Measurements from ENCODE around the gene PKHD1. TPM values are rescaled to one million over a fixed set of nuclear protein-coding genes. Genes with fewer than 3 reads are reported as not detected.

The PKHD1 gene
- total RNA-seq, 1 experiment from 2014 or later, result not detected

DNA sequence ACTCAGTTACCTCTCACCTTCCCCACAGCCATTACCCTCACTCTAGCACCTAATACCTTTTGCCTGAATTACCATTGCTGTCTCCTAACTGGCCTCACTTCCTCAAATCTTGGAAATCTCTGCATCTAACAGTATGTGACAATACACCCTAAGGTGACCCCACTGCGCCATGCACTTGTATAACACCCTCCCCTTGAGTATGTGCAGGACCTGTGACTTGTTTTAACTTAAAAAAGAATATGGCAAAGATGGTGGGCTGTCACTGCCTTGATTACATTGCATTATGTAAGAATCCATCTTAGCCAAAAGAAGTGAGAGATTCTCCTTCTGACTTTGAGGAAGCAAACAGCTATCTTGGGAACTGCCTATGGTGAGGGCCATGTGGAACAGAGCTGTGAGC lies 29.9 kb upstream of the PKHD1 start:
- no peak overlapping the region for H3K27ac ChIP-seq (ENCODE audit: low read length)
- no peaks in the 10 kb centered on the region for H3K9me3 ChIP-seq (ENCODE audit: control insufficient read depth, insufficient read depth, low read depth, low read length)
- H3K27me3 ChIP-seq (ENCODE audit: control insufficient read depth, insufficient read depth, low read length), result no peaks in the 10 kb centered on the region
- in situ Hi-C loops (cut with HindIII; ENCODE audit: low pct_unique_long_range_greater_than_20kb, low sequenced_read_pairs) (no loop called here), intact Hi-C loops (cut with micrococcal nuclease; ENCODE audit: unreplicated experiment) (no loop called here)
- no peaks in the 10 kb centered on the region for H3K4me1 ChIP-seq (ENCODE audit: control insufficient read depth, insufficient read depth, low read length)
- DNase-seq (ENCODE audit: low read depth, low spot score), result no peak
- ATAC-seq, result no peak
- BruUV-seq (replicated peaks), result no TSS peak
- ChIA-PET POLR2A (no interaction called here), CTCF (no interaction called here)
- no peaks in the 10 kb centered on the region for H3K36me3 ChIP-seq (ENCODE audit: control insufficient read depth, insufficient read depth, low read length)
- TF ChIP-seq TCF7L2 (IDR thresholded peaks at IDR 0.05; ENCODE audit: low read depth, low read length) (no peak), POLR2AphosphoS5 (IDR thresholded peaks at IDR 0.05; ENCODE audit: low read depth, low read length) (no peak), SIN3A (IDR thresholded peaks at IDR 0.05; ENCODE audit: borderline replicate concordance, insufficient read depth, low read depth, low read length) (no peak)
- TF ChIP-seq, protein P1, sequence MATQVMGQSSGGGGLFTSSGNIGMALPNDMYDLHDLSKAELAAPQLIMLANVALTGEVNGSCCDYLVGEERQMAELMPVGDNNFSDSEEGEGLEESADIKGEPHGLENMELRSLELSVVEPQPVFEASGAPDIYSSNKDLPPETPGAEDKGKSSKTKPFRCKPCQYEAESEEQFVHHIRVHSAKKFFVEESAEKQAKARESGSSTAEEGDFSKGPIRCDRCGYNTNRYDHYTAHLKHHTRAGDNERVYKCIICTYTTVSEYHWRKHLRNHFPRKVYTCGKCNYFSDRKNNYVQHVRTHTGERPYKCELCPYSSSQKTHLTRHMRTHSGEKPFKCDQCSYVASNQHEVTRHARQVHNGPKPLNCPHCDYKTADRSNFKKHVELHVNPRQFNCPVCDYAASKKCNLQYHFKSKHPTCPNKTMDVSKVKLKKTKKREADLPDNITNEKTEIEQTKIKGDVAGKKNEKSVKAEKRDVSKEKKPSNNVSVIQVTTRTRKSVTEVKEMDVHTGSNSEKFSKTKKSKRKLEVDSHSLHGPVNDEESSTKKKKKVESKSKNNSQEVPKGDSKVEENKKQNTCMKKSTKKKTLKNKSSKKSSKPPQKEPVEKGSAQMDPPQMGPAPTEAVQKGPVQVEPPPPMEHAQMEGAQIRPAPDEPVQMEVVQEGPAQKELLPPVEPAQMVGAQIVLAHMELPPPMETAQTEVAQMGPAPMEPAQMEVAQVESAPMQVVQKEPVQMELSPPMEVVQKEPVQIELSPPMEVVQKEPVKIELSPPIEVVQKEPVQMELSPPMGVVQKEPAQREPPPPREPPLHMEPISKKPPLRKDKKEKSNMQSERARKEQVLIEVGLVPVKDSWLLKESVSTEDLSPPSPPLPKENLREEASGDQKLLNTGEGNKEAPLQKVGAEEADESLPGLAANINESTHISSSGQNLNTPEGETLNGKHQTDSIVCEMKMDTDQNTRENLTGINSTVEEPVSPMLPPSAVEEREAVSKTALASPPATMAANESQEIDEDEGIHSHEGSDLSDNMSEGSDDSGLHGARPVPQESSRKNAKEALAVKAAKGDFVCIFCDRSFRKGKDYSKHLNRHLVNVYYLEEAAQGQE (IDR thresholded peaks at IDR 0.05; ENCODE audit: insufficient read depth in 1 of 2, low read depth in 2 of 2, low read length in 1 of 2), result no peak
- TF ChIP-seq, protein P2, sequence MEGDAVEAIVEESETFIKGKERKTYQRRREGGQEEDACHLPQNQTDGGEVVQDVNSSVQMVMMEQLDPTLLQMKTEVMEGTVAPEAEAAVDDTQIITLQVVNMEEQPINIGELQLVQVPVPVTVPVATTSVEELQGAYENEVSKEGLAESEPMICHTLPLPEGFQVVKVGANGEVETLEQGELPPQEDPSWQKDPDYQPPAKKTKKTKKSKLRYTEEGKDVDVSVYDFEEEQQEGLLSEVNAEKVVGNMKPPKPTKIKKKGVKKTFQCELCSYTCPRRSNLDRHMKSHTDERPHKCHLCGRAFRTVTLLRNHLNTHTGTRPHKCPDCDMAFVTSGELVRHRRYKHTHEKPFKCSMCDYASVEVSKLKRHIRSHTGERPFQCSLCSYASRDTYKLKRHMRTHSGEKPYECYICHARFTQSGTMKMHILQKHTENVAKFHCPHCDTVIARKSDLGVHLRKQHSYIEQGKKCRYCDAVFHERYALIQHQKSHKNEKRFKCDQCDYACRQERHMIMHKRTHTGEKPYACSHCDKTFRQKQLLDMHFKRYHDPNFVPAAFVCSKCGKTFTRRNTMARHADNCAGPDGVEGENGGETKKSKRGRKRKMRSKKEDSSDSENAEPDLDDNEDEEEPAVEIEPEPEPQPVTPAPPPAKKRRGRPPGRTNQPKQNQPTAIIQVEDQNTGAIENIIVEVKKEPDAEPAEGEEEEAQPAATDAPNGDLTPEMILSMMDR (IDR thresholded peaks at IDR 0.05), result no peak
- no peak overlapping the region for H3K4me3 ChIP-seq (ENCODE audit: low read depth in 2 of 2, low read length in 2 of 2)

DNA sequence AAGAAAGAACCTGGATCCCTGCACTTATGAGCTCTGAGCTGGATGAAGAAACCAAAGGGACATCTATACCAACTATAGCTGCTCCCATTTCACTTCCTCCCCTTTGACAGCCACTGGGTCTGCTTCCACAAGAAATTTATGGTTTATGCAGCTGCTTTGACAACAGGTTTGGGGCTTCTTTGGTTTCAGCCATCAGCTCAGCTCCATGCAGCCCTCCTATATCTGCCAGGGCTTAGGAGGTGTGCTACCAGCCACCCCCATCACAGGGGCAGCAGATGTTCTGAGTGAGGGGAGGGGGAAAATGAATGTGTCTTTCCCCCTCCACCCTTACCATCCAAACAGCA lies 29.2 kb upstream of the PKHD1 start:
- H3K9me3 ChIP-seq (ENCODE audit: control insufficient read depth, insufficient read depth, low read depth, low read length), result no peaks in the 10 kb centered on the region
- no peak for DNase-seq (ENCODE audit: low read depth, low spot score)
- intact Hi-C loops (cut with micrococcal nuclease; ENCODE audit: unreplicated experiment) (no loop called here), in situ Hi-C loops (cut with HindIII; ENCODE audit: low pct_unique_long_range_greater_than_20kb, low sequenced_read_pairs) (no loop called here)
- H3K27me3 ChIP-seq (ENCODE audit: control insufficient read depth, insufficient read depth, low read length), result no peaks in the 10 kb centered on the region
- no peak overlapping the region for H3K27ac ChIP-seq (ENCODE audit: low read length)
- H3K4me1 ChIP-seq (ENCODE audit: control insufficient read depth, insufficient read depth, low read length), result no peaks in the 10 kb centered on the region
- BruUV-seq (replicated peaks), result no TSS peak
- ATAC-seq, result no peak
- no peak overlapping the region for H3K4me3 ChIP-seq (ENCODE audit: low read depth in 2 of 2, low read length in 2 of 2)
- no peak for TF ChIP-seq TCF7L2 (IDR thresholded peaks at IDR 0.05; ENCODE audit: low read depth, low read length)
- TF ChIP-seq SIN3A (IDR thresholded peaks at IDR 0.05; ENCODE audit: borderline replicate concordance, insufficient read depth, low read depth, low read length), result no peak
- TF ChIP-seq, protein P1 (IDR thresholded peaks at IDR 0.05; ENCODE audit: insufficient read depth in 1 of 2, low read depth in 2 of 2, low read length in 1 of 2), result no peak
- ChIA-PET CTCF (no interaction called here), POLR2A (no interaction called here)
- no peaks in the 10 kb centered on the region for H3K36me3 ChIP-seq (ENCODE audit: control insufficient read depth, insufficient read depth, low read length)
